GM21528 (cell line): ENCODE measurements around the gene RABGAP1L.
"Not testable (repeated sequence)": the region's sequence is repeated elsewhere in the genome, so short reads cannot be mapped to it uniquely, and the experiment has no call there.

Source experiments
- ATAC-seq: cut with Tn5 transposase; IDR thresholded peaks from one replicate; pipeline ENCODE4 v1.9.1; 2021; ENCODE audit warnings: mild to moderate bottlenecking, moderate library complexity; ENCODE audit not compliant: unreplicated experiment, low FRiP score

The RABGAP1L gene

GRCh38 chr1:174534789-174535188 is 375.5 kb downstream of the RABGAP1L start:
- ATAC-seq: no peak

- no peak for ATAC-seq
Observed at GRCh38 chr1:174535207-174535606, 375.9 kb downstream of the RABGAP1L start.

- not testable (repeated sequence) for ATAC-seq
Observed at GRCh38 chr1:174543421-174543820, 384.1 kb downstream of the RABGAP1L start.

GRCh38 chr1:174550296-174550695 is 391.0 kb downstream of the RABGAP1L start:
- ATAC-seq: no peak

- ATAC-seq: no peak
Observed at GRCh38 chr1:174556392-174556791, 397.1 kb downstream of the RABGAP1L start.

- ATAC-seq: no peak
Observed at GRCh38 chr1:174568551-174568950, 409.2 kb downstream of the RABGAP1L start.

- no peak for ATAC-seq
Observed at GRCh38 chr1:174569240-174569639, 409.9 kb downstream of the RABGAP1L start.

- no peak for ATAC-seq
Observed at GRCh38 chr1:174572771-174573170, 413.5 kb downstream of the RABGAP1L start.

GRCh38 chr1:174576120-174576519 is 416.8 kb downstream of the RABGAP1L start:
- ATAC-seq: not testable (repeated sequence)

GRCh38 chr1:174577681-174578080 is 418.4 kb downstream of the RABGAP1L start:
- ATAC-seq: no peak

GRCh38 chr1:174580801-174581200 is 421.5 kb downstream of the RABGAP1L start:
- no peak for ATAC-seq

GRCh38 chr1:174583316-174583715 is 424.0 kb downstream of the RABGAP1L start:
- no peak for ATAC-seq

- ATAC-seq: no peak
Observed at GRCh38 chr1:174584071-174584470, 424.8 kb downstream of the RABGAP1L start.

GRCh38 chr1:174588618-174589017 is 429.3 kb downstream of the RABGAP1L start:
- not testable (repeated sequence) for ATAC-seq

- no peak for ATAC-seq
Observed at GRCh38 chr1:174605198-174605597, 445.9 kb downstream of the RABGAP1L start.

GRCh38 chr1:174606471-174606870 is 447.2 kb downstream of the RABGAP1L start:
- no peak for ATAC-seq

GRCh38 chr1:174617905-174618304 is 458.6 kb downstream of the RABGAP1L start:
- not testable (repeated sequence) for ATAC-seq

GRCh38 chr1:174623324-174624035 is 464.2 kb downstream of the RABGAP1L start:
- ATAC-seq: no peak

GRCh38 chr1:174626031-174627025 is 467.0 kb downstream of the RABGAP1L start:
- no peak for ATAC-seq

- no peak for ATAC-seq
Observed at GRCh38 chr1:174637487-174637886, 478.2 kb downstream of the RABGAP1L start.

GRCh38 chr1:174639461-174639860 is 480.1 kb downstream of the RABGAP1L start:
- no peak for ATAC-seq
